ENCODE measurements around the gene TTLL8.

DNA sequence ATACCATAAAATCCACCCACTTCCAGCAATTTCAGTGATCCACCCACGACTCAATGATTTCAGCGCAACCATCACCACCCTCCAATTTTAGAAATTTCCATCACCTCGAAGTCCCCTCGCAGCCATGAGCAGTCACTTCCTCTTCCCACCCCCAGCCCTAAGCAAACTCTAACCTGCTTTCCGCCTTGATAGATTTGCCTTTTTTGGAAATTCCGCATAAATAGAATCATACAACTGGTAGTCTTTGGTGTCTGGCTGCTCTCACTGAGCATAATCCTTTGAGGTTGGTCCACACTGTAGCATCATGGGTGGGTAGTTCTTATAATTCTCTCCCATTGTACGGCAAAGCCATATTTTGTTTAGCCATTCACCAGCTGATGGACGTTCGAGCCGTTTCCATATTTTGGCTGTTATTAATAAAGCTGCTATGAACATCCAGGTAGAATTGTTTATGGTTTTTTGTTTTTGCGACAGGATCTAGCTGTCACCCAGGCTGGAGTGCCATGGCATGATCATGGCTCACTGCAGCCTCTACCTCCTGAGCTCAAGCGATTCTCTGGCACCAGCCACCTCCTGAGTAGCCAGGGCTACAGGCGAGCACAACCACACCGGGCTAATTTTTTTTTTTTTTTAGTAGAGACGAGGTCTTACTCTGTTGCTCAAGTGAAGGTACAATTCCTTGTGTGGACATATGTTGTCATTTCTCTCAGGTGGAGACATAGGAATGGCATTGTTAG, 81.5 kb downstream of the TTLL8 start:
- TF ChIP-seq, protein P1, sequence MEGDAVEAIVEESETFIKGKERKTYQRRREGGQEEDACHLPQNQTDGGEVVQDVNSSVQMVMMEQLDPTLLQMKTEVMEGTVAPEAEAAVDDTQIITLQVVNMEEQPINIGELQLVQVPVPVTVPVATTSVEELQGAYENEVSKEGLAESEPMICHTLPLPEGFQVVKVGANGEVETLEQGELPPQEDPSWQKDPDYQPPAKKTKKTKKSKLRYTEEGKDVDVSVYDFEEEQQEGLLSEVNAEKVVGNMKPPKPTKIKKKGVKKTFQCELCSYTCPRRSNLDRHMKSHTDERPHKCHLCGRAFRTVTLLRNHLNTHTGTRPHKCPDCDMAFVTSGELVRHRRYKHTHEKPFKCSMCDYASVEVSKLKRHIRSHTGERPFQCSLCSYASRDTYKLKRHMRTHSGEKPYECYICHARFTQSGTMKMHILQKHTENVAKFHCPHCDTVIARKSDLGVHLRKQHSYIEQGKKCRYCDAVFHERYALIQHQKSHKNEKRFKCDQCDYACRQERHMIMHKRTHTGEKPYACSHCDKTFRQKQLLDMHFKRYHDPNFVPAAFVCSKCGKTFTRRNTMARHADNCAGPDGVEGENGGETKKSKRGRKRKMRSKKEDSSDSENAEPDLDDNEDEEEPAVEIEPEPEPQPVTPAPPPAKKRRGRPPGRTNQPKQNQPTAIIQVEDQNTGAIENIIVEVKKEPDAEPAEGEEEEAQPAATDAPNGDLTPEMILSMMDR (IDR thresholded peaks at IDR 0.05; ENCODE audit: extremely low read depth in 1 of 2, insufficient read depth in 1 of 2, low read depth in 1 of 2, low read length in 2 of 2): no peak
- TF ChIP-seq POLR2A (IDR thresholded peaks at IDR 0.05; ENCODE audit: low read depth, low read length) (no peak), EZH2 (IDR thresholded peaks at IDR 0.05; ENCODE audit: borderline replicate concordance, low read depth, low read length, severe bottlenecking) (no peak), MYC (IDR thresholded peaks at IDR 0.05; ENCODE audit: low read depth, low read length) (no peak), POLR2AphosphoS5 (IDR thresholded peaks at IDR 0.05; ENCODE audit: insufficient read depth, low read depth, low read length) (no peak)
